Measurements from ENCODE around the gene PRKN. TPM values are rescaled to one million over a fixed set of nuclear protein-coding genes. Genes with fewer than 3 reads are reported as not detected.

PRKN gene
- polyA plus RNA-seq, 1 donor from 2014 or later = 1.2 TPM

GRCh38 chr6:162644153-162644552 is 83.4 kb downstream of the PRKN start:
- TF ChIP-seq POLR2AphosphoS5 (IDR thresholded peaks at IDR 0.05) = no peak
- TF ChIP-seq, protein P1, sequence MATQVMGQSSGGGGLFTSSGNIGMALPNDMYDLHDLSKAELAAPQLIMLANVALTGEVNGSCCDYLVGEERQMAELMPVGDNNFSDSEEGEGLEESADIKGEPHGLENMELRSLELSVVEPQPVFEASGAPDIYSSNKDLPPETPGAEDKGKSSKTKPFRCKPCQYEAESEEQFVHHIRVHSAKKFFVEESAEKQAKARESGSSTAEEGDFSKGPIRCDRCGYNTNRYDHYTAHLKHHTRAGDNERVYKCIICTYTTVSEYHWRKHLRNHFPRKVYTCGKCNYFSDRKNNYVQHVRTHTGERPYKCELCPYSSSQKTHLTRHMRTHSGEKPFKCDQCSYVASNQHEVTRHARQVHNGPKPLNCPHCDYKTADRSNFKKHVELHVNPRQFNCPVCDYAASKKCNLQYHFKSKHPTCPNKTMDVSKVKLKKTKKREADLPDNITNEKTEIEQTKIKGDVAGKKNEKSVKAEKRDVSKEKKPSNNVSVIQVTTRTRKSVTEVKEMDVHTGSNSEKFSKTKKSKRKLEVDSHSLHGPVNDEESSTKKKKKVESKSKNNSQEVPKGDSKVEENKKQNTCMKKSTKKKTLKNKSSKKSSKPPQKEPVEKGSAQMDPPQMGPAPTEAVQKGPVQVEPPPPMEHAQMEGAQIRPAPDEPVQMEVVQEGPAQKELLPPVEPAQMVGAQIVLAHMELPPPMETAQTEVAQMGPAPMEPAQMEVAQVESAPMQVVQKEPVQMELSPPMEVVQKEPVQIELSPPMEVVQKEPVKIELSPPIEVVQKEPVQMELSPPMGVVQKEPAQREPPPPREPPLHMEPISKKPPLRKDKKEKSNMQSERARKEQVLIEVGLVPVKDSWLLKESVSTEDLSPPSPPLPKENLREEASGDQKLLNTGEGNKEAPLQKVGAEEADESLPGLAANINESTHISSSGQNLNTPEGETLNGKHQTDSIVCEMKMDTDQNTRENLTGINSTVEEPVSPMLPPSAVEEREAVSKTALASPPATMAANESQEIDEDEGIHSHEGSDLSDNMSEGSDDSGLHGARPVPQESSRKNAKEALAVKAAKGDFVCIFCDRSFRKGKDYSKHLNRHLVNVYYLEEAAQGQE (IDR thresholded peaks at IDR 0.05; ENCODE audit: borderline replicate concordance) = no peak
- TF ChIP-seq, protein P2, sequence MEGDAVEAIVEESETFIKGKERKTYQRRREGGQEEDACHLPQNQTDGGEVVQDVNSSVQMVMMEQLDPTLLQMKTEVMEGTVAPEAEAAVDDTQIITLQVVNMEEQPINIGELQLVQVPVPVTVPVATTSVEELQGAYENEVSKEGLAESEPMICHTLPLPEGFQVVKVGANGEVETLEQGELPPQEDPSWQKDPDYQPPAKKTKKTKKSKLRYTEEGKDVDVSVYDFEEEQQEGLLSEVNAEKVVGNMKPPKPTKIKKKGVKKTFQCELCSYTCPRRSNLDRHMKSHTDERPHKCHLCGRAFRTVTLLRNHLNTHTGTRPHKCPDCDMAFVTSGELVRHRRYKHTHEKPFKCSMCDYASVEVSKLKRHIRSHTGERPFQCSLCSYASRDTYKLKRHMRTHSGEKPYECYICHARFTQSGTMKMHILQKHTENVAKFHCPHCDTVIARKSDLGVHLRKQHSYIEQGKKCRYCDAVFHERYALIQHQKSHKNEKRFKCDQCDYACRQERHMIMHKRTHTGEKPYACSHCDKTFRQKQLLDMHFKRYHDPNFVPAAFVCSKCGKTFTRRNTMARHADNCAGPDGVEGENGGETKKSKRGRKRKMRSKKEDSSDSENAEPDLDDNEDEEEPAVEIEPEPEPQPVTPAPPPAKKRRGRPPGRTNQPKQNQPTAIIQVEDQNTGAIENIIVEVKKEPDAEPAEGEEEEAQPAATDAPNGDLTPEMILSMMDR (IDR thresholded peaks at IDR 0.05; ENCODE audit: poor library complexity, severe bottlenecking) = no peak
- TF ChIP-seq SMC3 (conservative IDR thresholded peaks at IDR 0.05; ENCODE audit: poor library complexity) = no peak
- TF ChIP-seq RAD21 (conservative IDR thresholded peaks at IDR 0.05) = no peak
- TF ChIP-seq TAF1 (IDR thresholded peaks at IDR 0.05; ENCODE audit: low read depth) = no peak
- no peak for TF ChIP-seq MXI1 (conservative IDR thresholded peaks at IDR 0.05; ENCODE audit: poor library complexity, severe bottlenecking)
- TF ChIP-seq EP300 (conservative IDR thresholded peaks at IDR 0.05; ENCODE audit: poor library complexity, severe bottlenecking) = no peak
- TF ChIP-seq EZH2 (IDR thresholded peaks at IDR 0.05; ENCODE audit: borderline replicate concordance, insufficient read depth, low read length, poor library complexity, severe bottlenecking) = no peak

DNA sequence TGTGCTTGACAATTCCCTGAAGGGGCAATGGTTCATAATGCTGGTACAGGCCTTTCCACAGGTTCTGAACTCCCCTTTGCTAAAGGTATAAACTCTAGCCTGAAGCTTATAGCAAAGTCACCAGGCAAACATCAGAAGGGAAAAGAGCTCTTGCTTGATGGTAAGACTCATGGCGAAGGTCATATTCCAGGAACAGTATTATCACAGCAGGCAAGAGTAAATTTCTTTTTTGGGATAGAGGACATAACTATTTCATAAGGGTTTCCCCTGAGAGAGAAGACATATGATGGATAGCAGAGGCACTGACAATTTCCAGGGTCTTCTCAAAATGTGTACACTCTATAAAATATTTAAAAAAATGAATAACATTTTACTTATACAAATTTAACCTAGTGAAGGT is 86.8 kb downstream of the PRKN start:
- Histone ChIP-seq H3K27me3 (ENCODE audit: insufficient read depth, low read depth, low read length) (no peaks in the 10 kb centered on the region), H2AFZ (ENCODE audit: low read depth, low read length) (no peak overlapping the region), H3K9ac (ENCODE audit: low read length) (no peak overlapping the region), H3K27ac (ENCODE audit: low read length) (no peak overlapping the region), H3K79me2 (replicated peaks; ENCODE audit: insufficient read depth, low read length) (no peaks in the 10 kb centered on the region), H3K4me2 (ENCODE audit: low read length) (no peak overlapping the region), H3K4me3 (ENCODE audit: low read length) (no peak overlapping the region), H3F3A (ENCODE audit: insufficient read depth, low read length, poor library complexity, severe bottlenecking) (no peaks in the 10 kb centered on the region), H3K9me2 (ENCODE audit: insufficient read depth, low read length) (no peaks in the 10 kb centered on the region), H4K20me1 (ENCODE audit: insufficient read depth) (no peaks in the 10 kb centered on the region), H3K9me3 (ENCODE audit: low read length) (no peaks in the 10 kb centered on the region), H3K36me3 (ENCODE audit: insufficient read depth, low read length) (no peaks in the 10 kb centered on the region)
- TF ChIP-seq POLR2AphosphoS5 (IDR thresholded peaks at IDR 0.05) = no peak
- TF ChIP-seq, protein P1 (IDR thresholded peaks at IDR 0.05; ENCODE audit: borderline replicate concordance) = no peak

More at GRCh38 chr6:162644153-162644552, 83.4 kb downstream of the PRKN start:
- Histone ChIP-seq H3K4me2 (ENCODE audit: low read length) (no peak overlapping the region), H3K27ac (ENCODE audit: low read length) (no peak overlapping the region), H3K9ac (ENCODE audit: low read length) (no peak overlapping the region), H2AFZ (ENCODE audit: low read depth, low read length) (no peak overlapping the region), H3F3A (ENCODE audit: insufficient read depth, low read length, poor library complexity, severe bottlenecking) (no peaks in the 10 kb centered on the region), H3K4me3 (ENCODE audit: low read length) (no peak overlapping the region), H3K27me3 (ENCODE audit: insufficient read depth, low read depth, low read length) (no peaks in the 10 kb centered on the region), H3K36me3 (ENCODE audit: insufficient read depth, low read length) (no peaks in the 10 kb centered on the region), H4K20me1 (ENCODE audit: insufficient read depth) (no peaks in the 10 kb centered on the region), H3K9me3 (ENCODE audit: low read length) (no peaks in the 10 kb centered on the region), H3K79me2 (replicated peaks; ENCODE audit: insufficient read depth, low read length) (no peaks in the 10 kb centered on the region), H3K9me2 (ENCODE audit: insufficient read depth, low read length) (no peaks in the 10 kb centered on the region)

All from neural cell (in vitro differentiated cells).